Measurements from ENCODE around the gene METTL5.

Gene METTL5

GRCh38 chr2:169803480-169803879 is 21.2 kb downstream of the METTL5 start:
- Histone ChIP-seq H3K4me3 (ENCODE audit: low read depth, low read length) (no peak overlapping the region), H3K4me1 (no peaks in the 10 kb centered on the region), H3K9me3 (no peaks in the 10 kb centered on the region), H3K27me3 (no peaks in the 10 kb centered on the region), H3K36me3 (peaks cover 29% of the 10 kb centered on the region)
- DNase-seq, result no peak
- no peak for TF ChIP-seq CTCF (IDR thresholded peaks at IDR 0.05; ENCODE audit: low read depth, low read length)

- TF ChIP-seq CTCF (IDR thresholded peaks at IDR 0.05; ENCODE audit: low read depth, low read length), result no peak
- no peaks in the 10 kb centered on the region for H3K4me1 ChIP-seq
- H3K9me3 ChIP-seq, result no peaks in the 10 kb centered on the region
- peaks cover 10% of the 10 kb centered on the region for H3K36me3 ChIP-seq
- no peaks in the 10 kb centered on the region for H3K27me3 ChIP-seq
- peak; percentile 90 for DNase-seq
- H3K4me3 ChIP-seq (ENCODE audit: low read depth, low read length), result peak within 1 kb of the TSS; percentile 72
Measured at GRCh38 chr2:169798718-169799592, 25.8 kb downstream of the METTL5 start, which contains the start of gene SSB. Gene SSB (plus strand): TSS chr2:169798871. CDS start chr2:169800961, 2,090 bp downstream.

- Histone ChIP-seq H3K36me3 (peaks cover 10% of the 10 kb centered on the region), H3K27me3 (no peaks in the 10 kb centered on the region), H3K9me3 (no peaks in the 10 kb centered on the region), H3K4me3 (ENCODE audit: low read depth, low read length) (peak overlapping the region; percentile 72), H3K4me1 (no peaks in the 10 kb centered on the region)
- no peak for DNase-seq
- no peak for TF ChIP-seq CTCF (IDR thresholded peaks at IDR 0.05; ENCODE audit: low read depth, low read length)
Measured at GRCh38 chr2:169798397-169798717, 26.3 kb downstream of the METTL5 start.

GRCh38 chr2:169797601-169798000 is 27.1 kb downstream of the METTL5 start:
- no peak for TF ChIP-seq CTCF (IDR thresholded peaks at IDR 0.05; ENCODE audit: low read depth, low read length)
- H3K4me1 ChIP-seq, result no peaks in the 10 kb centered on the region
- DNase-seq, result no peak
- no peaks in the 10 kb centered on the region for H3K27me3 ChIP-seq
- no peaks in the 10 kb centered on the region for H3K9me3 ChIP-seq
- H3K36me3 ChIP-seq, result peaks cover 10% of the 10 kb centered on the region
- no peak overlapping the region for H3K4me3 ChIP-seq (ENCODE audit: low read depth, low read length)

- H3K4me3 ChIP-seq (ENCODE audit: low read depth, low read length), result no peak overlapping the region
- H3K4me1 ChIP-seq, result no peaks in the 10 kb centered on the region
- no peaks in the 10 kb centered on the region for H3K27me3 ChIP-seq
- no peak for TF ChIP-seq CTCF (IDR thresholded peaks at IDR 0.05; ENCODE audit: low read depth, low read length)
- DNase-seq, result no peak
- peaks cover 4% of the 10 kb centered on the region for H3K36me3 ChIP-seq
- no peaks in the 10 kb centered on the region for H3K9me3 ChIP-seq
Measured at GRCh38 chr2:169796441-169796840, 28.3 kb downstream of the METTL5 start.

GRCh38 chr2:169795181-169795580 is 29.5 kb downstream of the METTL5 start:
- H3K4me3 ChIP-seq (ENCODE audit: low read depth, low read length), result no peak overlapping the region
- no peak for TF ChIP-seq CTCF (IDR thresholded peaks at IDR 0.05; ENCODE audit: low read depth, low read length)
- H3K27me3 ChIP-seq, result no peaks in the 10 kb centered on the region
- no peaks in the 10 kb centered on the region for H3K9me3 ChIP-seq
- no peak for DNase-seq
- H3K36me3 ChIP-seq, result no peaks in the 10 kb centered on the region
- H3K4me1 ChIP-seq, result no peaks in the 10 kb centered on the region
